Lower leg skin (tissue), 3 donors: Measurements from ENCODE around the gene DCST1.

Experiments
- CTCF ChIP-seq, 3 donors: fragments of 450-650 bp; IDR thresholded peaks; one replicate each; pipeline ENCODE4 v1.5.1; 2016; ENCODE audit warnings: antibody characterized with exemption in 3 of 3, mild to moderate bottlenecking in 3 of 3, moderate library complexity in 2 of 3
- POLR2A ChIP-seq, 2 donors: fragments of 450-650 bp; IDR thresholded peaks; one replicate each; pipeline ENCODE4 v1.6.1; 2016 to 2017; ENCODE audit warnings: antibody characterized with exemption in 2 of 2, mild to moderate bottlenecking in 1 of 2, moderate library complexity in 1 of 2

- no peak for TF ChIP-seq CTCF (IDR thresholded peaks at IDR 0.05)
- TF ChIP-seq POLR2A (IDR thresholded peaks at IDR 0.05): no peak
Observed at GRCh38 chr1:155079487-155080311, 46.1 kb downstream of the DCST1 start.
